GM18502 (cell line): ENCODE measurements around the gene CDHR2.
"Not testable (repeated sequence)": the region's sequence is repeated elsewhere in the genome, so short reads cannot be mapped to it uniquely, and the experiment has no call there.

Source experiments
- ATAC-seq: cut with Tn5 transposase; IDR thresholded peaks from one replicate; pipeline ENCODE4 v1.9.1; 2021; ENCODE audit warnings: mild to moderate bottlenecking; ENCODE audit not compliant: unreplicated experiment, poor library complexity

Gene CDHR2

GRCh38 chr5:176594554-176594953 lies 45.4 kb downstream of the CDHR2 start:
- ATAC-seq: no peak

DNA sequence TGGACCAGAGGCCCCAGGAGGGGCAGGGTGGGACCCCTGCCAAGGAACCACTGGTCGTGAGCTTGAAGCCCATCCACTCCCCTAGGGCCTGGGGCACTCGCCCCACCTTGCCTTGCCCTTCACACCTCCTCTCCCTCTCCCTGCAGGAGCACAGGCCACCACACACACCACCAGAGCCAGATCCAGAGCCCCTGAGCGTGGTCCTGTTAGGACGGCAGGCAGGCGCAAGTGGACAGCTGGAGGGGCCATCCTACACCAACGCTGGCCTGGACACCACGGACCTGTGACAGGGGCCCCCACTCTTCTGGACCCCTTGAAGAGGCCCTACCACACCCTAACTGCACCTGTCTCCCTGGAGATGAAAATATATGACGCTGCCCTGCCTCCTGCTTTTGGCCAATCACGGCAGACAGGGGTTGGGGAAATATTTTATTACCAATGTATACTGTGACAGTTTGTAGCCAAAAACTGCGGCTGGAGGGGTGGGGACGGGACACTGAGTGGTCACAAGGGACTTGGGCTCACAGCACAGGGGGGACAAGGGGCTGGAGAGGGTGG lies 46.3 kb downstream of the CDHR2 start:
- no peak for ATAC-seq

GRCh38 chr5:176596069-176596644 lies 47.0 kb downstream of the CDHR2 start:
- peak; percentile 4 for ATAC-seq

- peak; percentile 71 for ATAC-seq
These were observed 47.7 kb downstream of the CDHR2 start for GRCh38 chr5:176596689-176597416.

- no peak for ATAC-seq
These were observed 48.6 kb downstream of the CDHR2 start for GRCh38 chr5:176597417-176598389.

DNA sequence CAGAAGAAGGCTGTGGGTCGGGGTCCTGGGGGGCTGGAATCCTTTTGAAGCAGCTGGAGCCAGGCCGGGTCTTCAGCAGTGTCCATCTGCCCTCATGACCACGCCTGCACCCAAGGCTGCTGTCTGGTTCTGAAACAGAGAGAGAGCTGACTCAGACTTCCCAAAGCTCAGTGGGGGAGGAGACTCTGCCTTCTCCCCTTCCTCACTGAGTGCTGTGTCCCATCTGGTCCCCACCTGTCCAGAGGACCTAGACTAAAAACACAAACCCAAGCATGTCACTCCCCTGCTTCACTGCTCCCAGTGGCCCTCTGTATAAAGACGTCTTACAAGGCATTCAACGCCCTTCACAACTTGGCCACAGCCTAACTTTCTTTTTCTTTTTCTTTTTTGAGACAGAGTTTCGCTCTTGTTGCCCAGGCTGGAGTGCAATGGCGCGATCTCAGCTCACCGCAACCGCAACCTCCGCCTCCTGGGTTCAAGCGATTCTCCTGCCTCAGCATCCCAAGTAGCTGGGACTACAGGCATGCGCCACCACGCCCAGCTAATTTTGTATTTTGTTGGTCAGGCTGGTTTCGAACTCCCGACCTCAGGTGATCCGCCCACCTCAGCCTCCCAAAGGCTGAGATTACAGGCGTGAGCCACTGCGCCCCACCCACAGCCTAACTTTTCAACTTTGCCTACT lies 50.7 kb downstream of the CDHR2 start:
- not testable (repeated sequence) for ATAC-seq

DNA sequence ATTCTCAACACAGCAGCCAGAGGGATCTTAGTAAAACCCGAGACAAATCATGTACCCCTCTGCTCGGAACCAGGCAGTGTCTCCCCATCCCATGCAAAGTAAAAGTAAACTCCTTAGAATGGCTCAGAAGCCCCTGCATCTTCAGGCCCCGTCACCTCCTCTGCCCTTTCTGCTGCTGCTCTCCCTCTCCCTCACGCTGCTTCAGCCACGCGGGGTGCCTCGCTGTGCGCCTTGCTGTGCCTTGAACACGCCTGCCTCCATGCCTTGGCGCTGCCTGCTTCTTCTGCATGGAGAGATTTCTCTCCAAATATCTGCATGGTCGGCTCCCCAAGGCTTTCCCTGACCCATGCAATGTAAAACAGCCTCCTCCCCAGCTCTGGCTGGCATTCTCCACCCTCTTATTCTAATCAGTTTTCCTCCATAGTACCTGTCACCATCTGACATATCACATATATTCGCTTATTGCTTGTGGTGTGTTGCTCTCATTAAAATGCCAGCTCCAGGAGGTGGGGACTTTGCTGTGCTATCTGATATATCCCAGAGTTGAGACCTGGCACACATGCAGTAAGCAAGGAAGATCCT lies 52.9 kb downstream of the CDHR2 start:
- no peak for ATAC-seq

DNA sequence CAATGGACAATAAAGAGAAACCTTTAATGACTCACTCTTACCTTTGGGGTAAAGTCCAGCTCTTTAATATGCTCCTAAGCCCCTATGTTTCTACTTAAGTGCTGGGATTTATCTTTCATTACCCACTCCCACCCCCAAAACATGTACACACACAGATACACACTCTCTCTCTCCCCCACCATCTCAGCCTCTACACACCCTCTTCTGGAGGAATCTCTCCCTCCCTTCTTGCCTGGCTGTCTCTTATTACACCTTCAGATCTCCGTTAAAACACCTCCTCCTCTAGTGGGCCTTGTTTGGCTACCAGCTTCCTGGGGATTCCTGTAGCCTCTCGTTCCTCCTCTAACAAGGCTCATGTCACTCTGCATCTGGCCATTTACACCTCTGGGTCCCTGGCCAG lies 53.9 kb downstream of the CDHR2 start:
- ATAC-seq: no peak

DNA sequence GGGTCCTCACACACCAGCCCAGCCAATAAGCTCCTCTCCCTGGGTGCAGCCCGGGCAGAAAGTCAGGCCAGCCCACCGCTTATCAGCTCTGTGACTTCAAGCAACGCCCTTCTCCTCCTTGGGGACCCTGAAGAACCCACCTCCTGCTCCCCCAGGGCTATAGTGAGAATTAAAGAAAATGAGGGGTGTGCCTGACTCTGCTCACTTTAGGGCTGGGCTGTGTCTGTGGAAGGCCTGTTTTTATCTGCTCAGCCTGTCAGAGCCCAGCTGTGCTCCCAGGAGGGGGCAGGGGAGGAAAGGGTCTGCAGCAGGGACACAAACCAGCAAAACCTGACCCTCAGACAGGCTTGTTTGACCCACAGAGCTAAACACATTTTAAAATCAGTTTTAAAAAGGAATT lies 56.9 kb downstream of the CDHR2 start:
- no peak for ATAC-seq

DNA sequence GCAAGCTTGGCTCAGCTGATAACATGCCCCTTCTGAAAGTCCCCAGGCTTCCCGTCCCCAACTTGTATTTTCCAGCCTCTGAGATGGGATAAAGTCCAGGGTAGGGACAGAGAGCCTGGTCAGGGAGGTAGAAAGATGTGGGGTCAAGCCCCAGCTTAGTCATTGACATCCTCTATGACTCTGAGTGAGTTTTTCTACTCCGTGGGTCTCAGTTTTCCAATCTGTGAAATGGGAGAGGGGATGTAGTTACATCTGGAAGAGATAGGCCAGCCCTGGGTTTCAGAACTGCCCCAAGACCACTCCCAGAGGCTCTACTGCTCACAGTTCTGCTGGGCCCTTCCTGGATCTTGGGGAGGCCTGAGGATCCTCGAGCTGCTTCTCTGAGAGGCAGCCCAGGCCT lies 57.7 kb downstream of the CDHR2 start:
- ATAC-seq: no peak

GRCh38 chr5:176608142-176608705 lies 59.1 kb downstream of the CDHR2 start:
- no peak for ATAC-seq

DNA sequence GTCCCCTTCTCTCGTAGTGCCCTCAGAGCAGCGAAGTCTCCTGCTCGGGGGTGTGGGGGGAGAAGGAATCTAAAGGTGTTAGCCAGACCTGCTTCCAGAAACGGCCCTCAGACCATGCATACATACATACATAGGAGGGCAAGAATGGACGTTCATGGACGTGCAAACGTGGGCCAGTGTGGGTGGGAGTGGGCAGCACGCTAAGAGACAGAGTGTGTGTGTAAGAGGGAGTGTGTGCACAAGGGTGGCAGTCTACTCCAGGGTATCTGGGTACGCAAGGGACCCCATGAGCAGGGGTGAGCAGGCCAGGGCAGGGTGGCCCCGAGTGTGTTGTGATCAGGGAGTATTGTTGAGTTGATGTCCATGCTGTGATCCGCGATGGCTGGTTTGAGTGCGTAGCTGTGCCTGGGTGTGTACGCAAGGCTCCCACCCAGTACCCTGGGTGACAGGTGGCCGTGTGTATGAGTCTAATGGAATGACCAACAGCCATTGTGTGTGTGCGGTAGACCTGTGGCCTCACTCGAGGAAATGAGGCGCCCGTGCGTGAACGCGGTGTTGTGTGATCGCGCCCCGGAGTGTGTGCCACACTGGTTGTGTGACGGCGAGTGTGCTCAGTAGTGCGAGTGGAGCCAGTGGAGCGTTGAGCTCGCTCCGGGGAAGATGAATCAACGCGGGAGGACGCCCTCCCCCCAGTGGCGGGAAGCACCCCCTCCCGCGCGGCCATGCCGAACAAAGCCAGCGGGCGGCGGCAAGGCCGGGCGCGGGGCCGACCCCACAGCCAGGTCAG lies 60.0 kb downstream of the CDHR2 start:
- peak; percentile 30 for ATAC-seq

DNA sequence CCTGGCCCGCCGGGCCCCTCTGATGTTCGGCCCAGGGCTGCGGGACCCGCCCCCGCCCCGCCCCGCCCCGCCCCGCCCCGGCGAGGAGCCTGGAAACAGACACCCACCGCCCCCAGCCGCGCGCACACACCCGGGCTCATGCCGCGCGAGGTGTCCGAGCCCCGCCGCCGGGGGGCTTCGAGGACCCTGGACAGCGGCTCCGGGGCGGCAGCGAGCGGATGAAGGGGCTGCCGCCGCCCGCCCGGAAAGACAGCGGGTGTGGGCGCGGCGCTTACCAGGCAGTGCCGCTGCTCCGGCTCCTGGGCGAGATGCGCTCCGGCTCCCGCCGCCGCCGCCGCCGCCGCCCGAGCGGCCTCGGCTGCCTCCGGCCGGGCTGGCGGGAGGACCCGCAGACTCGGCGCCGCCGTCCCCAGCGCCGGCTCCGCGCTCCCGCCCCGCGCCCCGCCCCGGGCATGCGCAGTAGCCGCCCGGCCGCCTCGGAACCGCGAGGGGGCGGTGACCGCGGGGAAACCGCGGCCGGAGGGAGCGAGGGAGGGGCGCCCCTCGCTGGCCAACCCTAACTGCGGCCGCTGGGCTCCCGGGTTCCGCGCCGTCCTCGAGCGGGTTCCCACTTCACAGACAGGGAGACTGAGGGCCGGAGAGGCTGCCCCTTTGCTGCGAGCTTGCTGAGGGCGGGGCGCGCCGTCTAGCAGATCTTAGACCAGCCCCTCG lies 60.7 kb downstream of the CDHR2 start, which contains the start of gene GPRIN1:
TSS of gene GPRIN1 (minus strand) at position 433 of the 711 bp plus-strand sequence. CDS start 10,322 bp downstream, outside the sequence.
- peak; percentile 74 for ATAC-seq

DNA sequence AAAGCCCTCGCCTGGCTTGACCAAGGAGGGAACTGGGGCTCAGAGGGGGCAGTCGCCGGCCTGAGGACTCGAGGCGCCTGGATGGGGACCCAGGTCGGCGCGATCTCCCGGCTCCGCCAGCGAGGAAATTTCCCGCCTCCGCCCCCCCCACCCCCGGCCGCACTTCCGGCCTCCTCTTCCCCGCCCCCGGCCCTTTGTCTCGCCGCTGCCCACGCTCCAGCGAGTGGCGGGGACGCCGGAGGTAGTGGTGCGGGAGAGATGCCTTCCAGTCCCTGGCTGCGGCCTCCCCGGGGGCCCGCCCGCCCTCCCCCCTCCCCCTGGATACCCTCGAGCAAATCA lies 61.3 kb downstream of the CDHR2 start:
- ATAC-seq: peak; percentile 1

DNA sequence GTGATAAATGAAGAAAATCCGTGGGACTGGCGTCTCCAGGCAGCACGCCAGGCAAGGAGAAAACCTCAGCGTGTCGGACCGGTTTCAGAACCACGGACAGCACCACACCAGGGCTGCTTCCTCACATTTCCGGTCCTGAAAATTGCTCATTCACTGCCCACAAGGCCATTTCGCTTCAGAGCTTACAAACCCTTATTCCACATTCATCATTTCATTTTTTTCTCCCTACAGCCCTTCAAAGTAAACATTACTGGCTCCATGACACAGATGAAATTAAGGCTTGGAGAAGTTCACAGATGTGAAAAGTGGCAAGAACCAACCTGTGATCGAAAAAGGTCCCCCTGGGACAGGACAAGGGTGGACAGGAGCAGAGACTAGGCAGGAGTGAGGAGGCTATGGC lies 62.3 kb downstream of the CDHR2 start:
- ATAC-seq: no peak

DNA sequence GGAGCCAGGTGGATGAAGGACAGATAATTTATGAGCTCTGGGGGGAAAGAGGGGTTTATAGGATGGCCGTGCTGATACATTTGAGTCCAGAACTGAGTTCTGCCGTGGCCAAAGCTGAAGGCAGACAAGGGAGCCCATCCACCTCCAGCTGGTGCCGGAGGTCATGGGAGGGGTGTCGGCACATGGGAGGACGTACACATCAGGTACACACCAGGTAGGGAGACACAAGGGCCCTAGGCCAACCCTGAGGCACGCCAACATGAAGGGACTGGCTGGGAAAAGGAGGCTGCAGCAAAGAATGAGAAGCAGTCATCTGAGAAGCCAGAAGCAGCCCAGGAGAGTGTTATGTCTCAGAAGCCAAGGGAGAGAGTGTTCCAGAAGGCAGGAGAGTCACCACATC lies 62.9 kb downstream of the CDHR2 start:
- ATAC-seq: no peak

GRCh38 chr5:176612855-176613254 lies 63.7 kb downstream of the CDHR2 start:
- ATAC-seq: no peak

DNA sequence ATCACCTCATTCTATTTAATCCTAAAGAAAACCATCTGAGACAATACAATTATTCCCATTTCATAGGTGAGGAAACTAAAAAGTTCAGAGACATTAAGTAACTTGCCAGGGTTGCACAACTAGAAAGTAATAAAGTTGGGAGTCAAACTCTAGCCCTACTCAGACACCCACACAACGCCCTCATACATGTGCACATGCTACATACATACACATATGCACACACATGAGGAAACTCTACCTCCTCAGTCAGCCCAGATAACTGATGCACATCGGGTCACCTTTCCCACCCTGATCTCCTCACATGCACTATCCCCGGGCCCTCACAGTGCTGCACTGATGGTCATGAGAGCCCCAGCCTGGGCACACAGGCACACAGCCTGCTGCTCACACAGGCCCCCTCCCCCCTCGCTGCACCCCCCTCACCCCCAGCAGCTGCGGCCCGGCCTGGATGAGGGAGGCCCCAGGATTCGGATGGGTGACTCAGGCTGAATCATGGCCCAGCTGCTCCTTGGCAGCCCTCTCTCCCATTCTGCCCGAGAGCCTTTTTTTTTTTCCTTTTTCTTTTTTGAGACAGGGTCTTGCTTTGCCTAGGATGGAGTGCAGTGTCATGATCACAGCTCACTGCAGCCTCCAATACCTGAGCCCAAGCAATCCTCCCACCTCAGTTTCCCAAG lies 65.8 kb downstream of the CDHR2 start:
- ATAC-seq: no peak
